Fibroblast of lung (primary cell): ENCODE results near the gene CCDC71. TPM values are rescaled to one million over a fixed set of nuclear protein-coding genes. Genes with fewer than 3 reads are reported as not detected.

Source experiments
- DNase-seq, 2 donors: peaks; one replicate each; pipeline versions ENCODE4 v3.0.0 to v3.0.0-alpha.2; 2010; ENCODE audit warnings: low read depth in 2 of 2
- H2AFZ ChIP-seq: 2 replicates; pipeline ENCODE4 v1.5.1; 2012; ENCODE audit warnings: low read length, control low read depth, inconsistent platforms
- H3K27ac ChIP-seq: 2 replicates; pipeline ENCODE4 v1.5.1; 2011; ENCODE audit warnings: low read length, control low read depth; ENCODE audit not compliant: insufficient read depth
- H3K27me3 ChIP-seq: 2 replicates; pipeline ENCODE4 v1.5.1; 2011; ENCODE audit warnings: mild to moderate bottlenecking, low read length; ENCODE audit not compliant: control insufficient read depth, insufficient read depth
- H3K36me3 ChIP-seq: 2 replicates; pipeline ENCODE4 v1.5.1; 2011; ENCODE audit warnings: low read length; ENCODE audit not compliant: control insufficient read depth, insufficient read depth
- H3K4me1 ChIP-seq: 2 replicates; pipeline ENCODE4 v1.5.1; 2011; ENCODE audit warnings: low read length; ENCODE audit not compliant: control insufficient read depth, insufficient read depth; ENCODE audit errors: extremely low read depth
- H3K4me2 ChIP-seq: 2 replicates; pipeline ENCODE4 v1.5.1; 2011; ENCODE audit warnings: low read length, control low read depth; ENCODE audit not compliant: insufficient read depth; ENCODE audit errors: extremely low read depth
- H3K4me3 ChIP-seq, 4 experiments: fragments of 200-600 bp in 1 of 4; sonication (generic) in 1 of 4; replicated peaks in 1 of 4; 2 replicates each; pipeline ENCODE4 v1.5.1; 2011 to 2016; ENCODE audit warnings: low read length in 4 of 4, low read depth in 3 of 4, mild to moderate bottlenecking in 3 of 4, control low read depth in 2 of 4, inconsistent platforms in 1 of 4, mixed read lengths in 1 of 4; ENCODE audit not compliant: insufficient read depth in 1 of 4; ENCODE audit errors: control extremely low read depth in 1 of 4
- H3K79me2 ChIP-seq: 2 replicates; pipeline ENCODE4 v1.5.1; 2012; ENCODE audit warnings: mild to moderate bottlenecking, low read length, inconsistent platforms; ENCODE audit not compliant: control insufficient read depth, insufficient read depth
- H3K9ac ChIP-seq: 2 replicates; pipeline ENCODE4 v1.5.1; 2011; ENCODE audit warnings: mild to moderate bottlenecking, low read length, control low read depth; ENCODE audit not compliant: insufficient read depth
- H3K9me3 ChIP-seq: 2 replicates; pipeline ENCODE4 v1.5.1; 2012; ENCODE audit warnings: low read depth, low read length; ENCODE audit not compliant: control insufficient read depth, insufficient read depth
- H4K20me1 ChIP-seq: 2 replicates; pipeline ENCODE4 v1.5.1; 2011; ENCODE audit warnings: low read length; ENCODE audit not compliant: control insufficient read depth, insufficient read depth; ENCODE audit errors: extremely low read depth
- CTCF ChIP-seq, 2 donors: IDR thresholded peaks in 1 of 2; conservative IDR thresholded peaks in 1 of 2; 1 replicate in 1 of 2; 2 replicates in 1 of 2; pipeline ENCODE4 v1.5.1; 2011 to 2012; ENCODE audit warnings: low read length in 2 of 2, control low read depth in 1 of 2, inconsistent platforms in 1 of 2, low read depth in 1 of 2, mild to moderate bottlenecking in 1 of 2
- EZH2 ChIP-seq: IDR thresholded peaks from 2 replicates; pipeline ENCODE4 v1.5.1; 2012; ENCODE audit warnings: low read length, control low read depth, mild to moderate bottlenecking; ENCODE audit errors: missing control alignments
- polyA plus RNA-seq, 2 donors: library from polyadenylated mRNA; depleted of rRNA in 1 of 2; stranded (reverse) in 1 of 2; unstranded in 1 of 2; fragments of >200 nt; gene quantifications; 2 replicates each; pipeline ENCODE4 v1.2.1, GENCODE V29; 2011 to 2012; ENCODE audit warnings: missing spikeins in 1 of 2
- total RNA-seq: library from RNA; depleted of rRNA; stranded (reverse); fragments of >200 nt; gene quantifications from 2 replicates; pipeline ENCODE4 v1.2.1, GENCODE V29; 2014

CCDC71 gene
- total and polyA plus RNA-seq, 2 donors (not counting 1 experiment from before 2014, with no cell fraction given), result 13.0 to 17.8 TPM

- TF ChIP-seq CTCF (conservative IDR thresholded peaks at IDR 0.05 in 1 of 2, IDR thresholded peaks at IDR 0.05 in 1 of 2; ENCODE audit: low read depth in 1 of 2, low read length in 2 of 2), result no peak
- no peak for TF ChIP-seq EZH2
- Histone ChIP-seq H3K27ac (no peak overlapping the region), H3K4me2 (no peak overlapping the region), H3K4me3 (no peak overlapping the region), H3K9ac (no peak overlapping the region), H2AFZ (no peak overlapping the region), H4K20me1 (no peaks in the 10 kb centered on the region), H3K27me3 (no peaks in the 10 kb centered on the region), H3K79me2 (no peaks in the 10 kb centered on the region), H3K36me3 (no peaks in the 10 kb centered on the region), H3K4me1 (no peaks in the 10 kb centered on the region), H3K9me3 (no peaks in the 10 kb centered on the region)
- DNase-seq, result no peak
These were observed 12.7 kb downstream of the CCDC71 start for GRCh38 chr3:49153349-49153912.

GRCh38 chr3:49151610-49152009, 14.5 kb downstream of the CCDC71 start:
- Histone ChIP-seq H3K9me3 (no peaks in the 10 kb centered on the region), H3K9ac (no peak overlapping the region), H3K27ac (no peak overlapping the region), H3K4me1 (no peaks in the 10 kb centered on the region), H4K20me1 (no peaks in the 10 kb centered on the region), H3K4me2 (no peak overlapping the region), H2AFZ (no peak overlapping the region), H3K27me3 (no peaks in the 10 kb centered on the region), H3K36me3 (no peaks in the 10 kb centered on the region), H3K79me2 (no peaks in the 10 kb centered on the region), H3K4me3 (no peak overlapping the region)
- TF ChIP-seq CTCF (conservative IDR thresholded peaks at IDR 0.05 in 1 of 2, IDR thresholded peaks at IDR 0.05 in 1 of 2; ENCODE audit: low read depth in 1 of 2, low read length in 2 of 2) (no peak), EZH2 (no peak)
- DNase-seq, result no peak

- Histone ChIP-seq H3K9ac (no peak overlapping the region), H3K4me3 (no peak overlapping the region), H2AFZ (no peak overlapping the region), H3K27me3 (no peaks in the 10 kb centered on the region), H3K4me2 (no peak overlapping the region), H3K79me2 (no peaks in the 10 kb centered on the region), H3K36me3 (no peaks in the 10 kb centered on the region), H3K27ac (no peak overlapping the region), H4K20me1 (no peaks in the 10 kb centered on the region), H3K4me1 (no peaks in the 10 kb centered on the region), H3K9me3 (no peaks in the 10 kb centered on the region)
- no peak for DNase-seq
- TF ChIP-seq EZH2, result no peak
- no peak for TF ChIP-seq CTCF (conservative IDR thresholded peaks at IDR 0.05 in 1 of 2, IDR thresholded peaks at IDR 0.05 in 1 of 2; ENCODE audit: low read depth in 1 of 2, low read length in 2 of 2)
These were observed 18.0 kb downstream of the CCDC71 start for GRCh38 chr3:49148159-49148558.
